ENCODE data around the gene AHCY. TPM values are rescaled to one million over a fixed set of nuclear protein-coding genes. Genes with fewer than 3 reads are reported as not detected.
"Not testable (repeated sequence)": the region's sequence is repeated elsewhere in the genome, so short reads cannot be mapped to it uniquely, and the experiment has no call there.

The AHCY gene
- total RNA-seq, 4 donors from 2014 or later, result 77.8 to 110 (median 83.1) TPM

- TF ChIP-seq, protein P1, sequence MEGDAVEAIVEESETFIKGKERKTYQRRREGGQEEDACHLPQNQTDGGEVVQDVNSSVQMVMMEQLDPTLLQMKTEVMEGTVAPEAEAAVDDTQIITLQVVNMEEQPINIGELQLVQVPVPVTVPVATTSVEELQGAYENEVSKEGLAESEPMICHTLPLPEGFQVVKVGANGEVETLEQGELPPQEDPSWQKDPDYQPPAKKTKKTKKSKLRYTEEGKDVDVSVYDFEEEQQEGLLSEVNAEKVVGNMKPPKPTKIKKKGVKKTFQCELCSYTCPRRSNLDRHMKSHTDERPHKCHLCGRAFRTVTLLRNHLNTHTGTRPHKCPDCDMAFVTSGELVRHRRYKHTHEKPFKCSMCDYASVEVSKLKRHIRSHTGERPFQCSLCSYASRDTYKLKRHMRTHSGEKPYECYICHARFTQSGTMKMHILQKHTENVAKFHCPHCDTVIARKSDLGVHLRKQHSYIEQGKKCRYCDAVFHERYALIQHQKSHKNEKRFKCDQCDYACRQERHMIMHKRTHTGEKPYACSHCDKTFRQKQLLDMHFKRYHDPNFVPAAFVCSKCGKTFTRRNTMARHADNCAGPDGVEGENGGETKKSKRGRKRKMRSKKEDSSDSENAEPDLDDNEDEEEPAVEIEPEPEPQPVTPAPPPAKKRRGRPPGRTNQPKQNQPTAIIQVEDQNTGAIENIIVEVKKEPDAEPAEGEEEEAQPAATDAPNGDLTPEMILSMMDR (IDR thresholded peaks at IDR 0.05), result no peak
- TF ChIP-seq EP300 (IDR thresholded peaks at IDR 0.05), result no peak
- no peak for TF ChIP-seq POLR2A (IDR thresholded peaks at IDR 0.05)
- Histone ChIP-seq H3K36me3 (peaks cover 0 to 60% (median 5%) of the 10 kb centered on the region in 3 donors), H3K4me1 (no peaks in the 10 kb centered on the region), H3K27me3 (no peaks in the 10 kb centered on the region), H3K4me3 (no peak overlapping the region), H3K9me3 (no peaks in the 10 kb centered on the region), H3K27ac (no peak overlapping the region)
- 87 to 88% methylated on average over 7 of the region's 7 CpGs for WGBS, 2 donors
- no peak for DNase-seq (ENCODE audit: low spot score in 2 of 2)
Measured at GRCh38 chr20:34294563-34294962, 8.6 kb downstream of the AHCY start.

GRCh38 chr20:34293589-34293988, 9.6 kb downstream of the AHCY start:
- no peaks in the 10 kb centered on the region for H3K4me1 ChIP-seq
- 82% methylated on average over 7 of the region's 7 CpGs for WGBS, 2 donors
- no peaks in the 10 kb centered on the region for H3K9me3 ChIP-seq
- no peaks in the 10 kb centered on the region for H3K27me3 ChIP-seq
- TF ChIP-seq POLR2A (IDR thresholded peaks at IDR 0.05) (no peak), EP300 (IDR thresholded peaks at IDR 0.05) (no peak)
- TF ChIP-seq, protein P1 (IDR thresholded peaks at IDR 0.05), result no peak
- no peak overlapping the region for H3K27ac ChIP-seq
- DNase-seq (ENCODE audit: low spot score in 2 of 2), result no peak
- no peak overlapping the region for H3K4me3 ChIP-seq
- H3K36me3 ChIP-seq, result peaks cover 0 to 69% (median 5%) of the 10 kb centered on the region in 3 donors

DNA sequence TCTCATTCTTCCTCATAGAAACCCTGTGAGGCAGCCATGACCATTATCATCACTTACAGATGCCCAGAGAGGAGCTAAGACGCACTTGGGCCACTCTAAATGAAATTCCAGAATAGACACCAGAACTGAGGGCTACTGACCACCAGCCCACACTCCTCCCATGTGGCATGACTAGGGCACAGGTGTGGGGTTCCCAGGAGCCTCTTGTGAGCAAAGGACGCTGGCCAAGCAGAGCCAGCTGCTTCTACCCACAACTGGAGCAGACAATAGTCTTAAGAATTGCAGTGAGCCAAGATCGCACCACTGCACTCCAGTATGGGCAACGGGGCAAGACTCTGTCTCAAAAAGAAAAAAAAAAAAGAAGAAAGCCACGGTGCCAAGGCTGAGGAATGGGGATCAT, 10.0 kb downstream of the AHCY start:
- H3K27ac ChIP-seq, result no peak overlapping the region
- DNase-seq (ENCODE audit: low spot score in 2 of 2), result no peak
- no peak overlapping the region for H3K4me3 ChIP-seq
- H3K4me1 ChIP-seq, result no peaks in the 10 kb centered on the region
- H3K9me3 ChIP-seq, result no peaks in the 10 kb centered on the region
- peaks cover 0 to 74% (median 5%) of the 10 kb centered on the region in 3 donors for H3K36me3 ChIP-seq
- 80 to 93% methylated on average over 5 of the region's 5 CpGs for WGBS, 2 donors
- no peaks in the 10 kb centered on the region for H3K27me3 ChIP-seq
- TF ChIP-seq EP300 (IDR thresholded peaks at IDR 0.05), result no peak
- TF ChIP-seq, protein P1 (IDR thresholded peaks at IDR 0.05), result no peak
- TF ChIP-seq POLR2A (IDR thresholded peaks at IDR 0.05), result no peak

- 100% methylated on average over 3 of the region's 3 CpGs for WGBS, 2 donors
- no peaks in the 10 kb centered on the region for H3K4me1 ChIP-seq
- H3K36me3 ChIP-seq, result peaks cover 0 to 80% (median 10%) of the 10 kb centered on the region in 3 donors
- H3K9me3 ChIP-seq, result no peaks in the 10 kb centered on the region
- TF ChIP-seq EP300 (IDR thresholded peaks at IDR 0.05), result no peak
- no peak for TF ChIP-seq POLR2A (IDR thresholded peaks at IDR 0.05)
- TF ChIP-seq, protein P1 (IDR thresholded peaks at IDR 0.05), result no peak
- H3K27me3 ChIP-seq, result no peaks in the 10 kb centered on the region
- no peak overlapping the region for H3K4me3 ChIP-seq
- H3K27ac ChIP-seq, result no peak overlapping the region
- DNase-seq (ENCODE audit: low spot score in 2 of 2), result no peak
Measured at GRCh38 chr20:34292496-34292895, 10.7 kb downstream of the AHCY start.

DNA sequence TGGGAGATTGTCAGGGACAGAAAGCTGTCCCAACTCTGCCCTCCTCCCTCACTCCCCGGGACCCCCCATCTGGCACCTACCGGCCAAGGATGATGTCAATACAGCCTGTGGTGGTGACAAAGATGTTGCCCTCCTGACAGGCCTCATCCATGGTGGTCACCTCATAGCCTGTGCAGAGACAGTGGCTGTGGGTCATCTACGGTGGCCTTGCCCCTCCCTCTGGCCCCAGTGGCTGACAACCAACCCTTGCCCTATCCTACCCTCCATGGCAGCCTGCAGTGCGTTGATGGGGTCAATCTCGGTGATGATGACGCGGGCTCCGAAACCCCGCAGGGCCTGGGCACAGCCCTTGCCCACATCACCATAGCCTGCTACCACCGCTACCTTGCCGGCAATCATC, 12.7 kb downstream of the AHCY start:
- WGBS, 2 donors, result 97 to 99% methylated on average over 10 to 11 of the region's 11 CpGs
- no peak for DNase-seq (ENCODE audit: low spot score in 2 of 2)

GRCh38 chr20:34287500-34287899, 15.7 kb downstream of the AHCY start:
- H3K27ac ChIP-seq; H3K27me3 ChIP-seq; H3K4me3 ChIP-seq; H3K4me1 ChIP-seq; H3K9me3 ChIP-seq; DNase-seq (ENCODE audit: low spot score in 2 of 2): not testable (repeated sequence)
- H3K36me3 ChIP-seq, result peaks cover 0 to 98% (median 12%) of the 10 kb centered on the region in 3 donors
- 97% methylated on average over 5 of the region's 5 CpGs for WGBS, 2 donors

More for the DNA sequence above, 12.7 kb downstream of the AHCY start:
- H3K36me3 ChIP-seq, result peaks cover 0 to 98% (median 10%) of the 10 kb centered on the region in 3 donors
- no peaks in the 10 kb centered on the region for H3K9me3 ChIP-seq
- H3K4me1 ChIP-seq, result no peaks in the 10 kb centered on the region
- no peaks in the 10 kb centered on the region for H3K27me3 ChIP-seq
- no peak overlapping the region for H3K27ac ChIP-seq
- TF ChIP-seq EP300 (IDR thresholded peaks at IDR 0.05), result no peak
- no peak for TF ChIP-seq POLR2A (IDR thresholded peaks at IDR 0.05)
- TF ChIP-seq, protein P1 (IDR thresholded peaks at IDR 0.05), result no peak
- H3K4me3 ChIP-seq, result no peak overlapping the region

Data from tibial nerve (tissue), 4 donors.